SK-N-SH treated with all-trans-retinoic acid at 6 μM for 48 hours (cell line): ENCODE data around the gene FAM209B.

Experiments
- ATAC-seq: fragments of 200-7000 bp; cut with Tn5 transposase; 3 replicates; pipeline ENCODE4 v1.9.1; 2020; ENCODE audit warnings: mild to moderate bottlenecking, moderate library complexity
- ARNTL ChIP-seq: fragments of 450-650 bp; formaldehyde crosslinking; IDR thresholded peaks from 2 replicates; pipeline ENCODE4 v1.5.0; 2020; ENCODE audit warnings: low read depth, mild to moderate bottlenecking, moderate library complexity, borderline replicate concordance
- BACH2 ChIP-seq: fragments of 250-450 bp; sonication (Bioruptor Pico); IDR thresholded peaks from 2 replicates; pipeline ENCODE4 v1.9.0; 2021; ENCODE audit warnings: mild to moderate bottlenecking, borderline replicate concordance
- CSDC2 ChIP-seq: fragments of 250-450 bp; sonication (Bioruptor Pico); IDR thresholded peaks from 2 replicates; pipeline ENCODE4 v1.5.0; 2020; ENCODE audit warnings: mild to moderate bottlenecking, moderate library complexity
- ESRRG ChIP-seq: fragments of 250-450 bp; sonication (Bioruptor Pico); IDR thresholded peaks from 2 replicates; pipeline ENCODE4 v1.6.1; 2021; ENCODE audit warnings: mild to moderate bottlenecking
- ISL1 ChIP-seq: fragments of 250-450 bp; sonication (Bioruptor Pico); IDR thresholded peaks from 2 replicates; pipeline ENCODE4 v2.1.2; 2022; ENCODE audit warnings: mild to moderate bottlenecking, moderate library complexity
- OSR1 ChIP-seq: fragments of 250-450 bp; sonication (Bioruptor Pico); IDR thresholded peaks from 2 replicates; pipeline ENCODE4 v1.8.0; 2022; ENCODE audit warnings: moderate library complexity, mild to moderate bottlenecking, inconsistent platforms
- PATZ1 ChIP-seq: fragments of 250-450 bp; sonication (Bioruptor Pico); IDR thresholded peaks from 2 replicates; pipeline ENCODE4 v1.8.0; 2020; ENCODE audit warnings: mild to moderate bottlenecking, moderate library complexity, borderline replicate concordance
- POU6F1 ChIP-seq: fragments of 250-450 bp; sonication (Bioruptor Pico); IDR thresholded peaks from 2 replicates; pipeline ENCODE4 v1.8.0; 2021; ENCODE audit warnings: low read depth, mild to moderate bottlenecking, moderate library complexity, borderline replicate concordance
- PPARA ChIP-seq: fragments of 250-450 bp; sonication (Bioruptor Pico); IDR thresholded peaks from 2 replicates; pipeline ENCODE4 v1.5.0; 2020; ENCODE audit warnings: mild to moderate bottlenecking, borderline replicate concordance
- RARB ChIP-seq: fragments of 250-450 bp; sonication (Bioruptor Pico); IDR thresholded peaks from 2 replicates; pipeline ENCODE4 v1.8.0; 2021; ENCODE audit warnings: mild to moderate bottlenecking, moderate library complexity
- TCF4 ChIP-seq: fragments of 250-450 bp; sonication (Bioruptor Pico); IDR thresholded peaks from 2 replicates; pipeline ENCODE4 v1.8.0; 2021; ENCODE audit warnings: mild to moderate bottlenecking, moderate library complexity, borderline replicate concordance
- TOX ChIP-seq: fragments of 250-450 bp; sonication (Bioruptor Pico); IDR thresholded peaks from 2 replicates; pipeline ENCODE4 v1.8.0; 2021; ENCODE audit warnings: mild to moderate bottlenecking, moderate library complexity, borderline replicate concordance
- ZC3H10 ChIP-seq: fragments of 250-450 bp; sonication (Bioruptor Pico); IDR thresholded peaks from 2 replicates; pipeline ENCODE4 v1.5.1; 2021; ENCODE audit warnings: mild to moderate bottlenecking, moderate library complexity
- ZFP3 ChIP-seq: fragments of 250-450 bp; sonication (Bioruptor Pico); IDR thresholded peaks from 2 replicates; pipeline ENCODE4 v1.5.0; 2020; ENCODE audit warnings: mild to moderate bottlenecking, moderate library complexity
- ZFP30 ChIP-seq: fragments of 450-650 bp; formaldehyde crosslinking; IDR thresholded peaks from 2 replicates; pipeline ENCODE4 v1.5.0; 2022; ENCODE audit warnings: mild to moderate bottlenecking, moderate library complexity
- ZNF70 ChIP-seq: fragments of 450-650 bp; formaldehyde crosslinking; IDR thresholded peaks from 2 replicates; pipeline ENCODE4 v1.5.0; 2020; ENCODE audit warnings: mild to moderate bottlenecking, moderate library complexity
- ZNF8 ChIP-seq: fragments of 450-650 bp; formaldehyde crosslinking; IDR thresholded peaks from 2 replicates; pipeline ENCODE4 v1.5.0; 2020; ENCODE audit warnings: mild to moderate bottlenecking, moderate library complexity
- TF ChIP-seq, protein P1 (sequence below): fragments of 250-450 bp; sonication (Bioruptor Pico); IDR thresholded peaks from 2 replicates; pipeline ENCODE4 v1.5.1; 2020; ENCODE audit warnings: low read depth, mild to moderate bottlenecking, moderate library complexity
- TF ChIP-seq, protein P2 (sequence below): fragments of 250-450 bp; sonication (Bioruptor Pico); IDR thresholded peaks from 2 replicates; pipeline ENCODE4 v1.5.1; 2021; ENCODE audit warnings: mild to moderate bottlenecking, moderate library complexity
- TF ChIP-seq, protein P3 (sequence below): fragments of 250-450 bp; sonication (Bioruptor Pico); IDR thresholded peaks from 2 replicates; pipeline ENCODE4 v1.5.0; 2020; ENCODE audit warnings: mild to moderate bottlenecking, moderate library complexity

Gene FAM209B

DNA sequence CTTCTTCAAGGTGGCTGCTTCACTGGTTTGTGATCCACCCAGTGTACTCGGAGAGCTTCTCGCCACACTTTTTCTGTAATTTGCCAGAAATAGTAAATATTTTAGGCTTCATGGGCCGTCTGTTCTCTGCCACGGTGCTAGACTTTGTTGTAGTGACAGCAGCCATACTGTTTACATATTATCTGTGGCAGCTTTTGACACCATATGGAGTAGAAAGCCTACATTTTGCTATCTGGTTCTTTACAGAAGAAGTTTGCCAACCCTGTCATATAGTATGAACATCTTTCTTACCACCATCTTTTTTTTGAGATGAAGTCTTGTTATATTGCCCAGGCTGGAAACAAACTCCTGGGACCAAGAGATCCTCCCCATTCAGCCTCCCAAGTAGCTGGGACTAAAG lies 32.5 kb downstream of the FAM209B start (continued):
- TF ChIP-seq ISL1 (CRISPR knock-in tag) (no peak), CSDC2 (CRISPR knock-in tag) (no peak), PPARA (CRISPR knock-in tag) (no peak), ZFP30 (CRISPR knock-in tag) (no peak), BACH2 (no peak), ZNF8 (CRISPR knock-in tag) (no peak), PATZ1 (CRISPR knock-in tag) (no peak), ZNF70 (CRISPR knock-in tag) (no peak), TCF4 (CRISPR knock-in tag) (no peak), OSR1 (CRISPR knock-in tag) (no peak), ZFP3 (CRISPR knock-in tag) (no peak), TOX (no peak)

DNA sequence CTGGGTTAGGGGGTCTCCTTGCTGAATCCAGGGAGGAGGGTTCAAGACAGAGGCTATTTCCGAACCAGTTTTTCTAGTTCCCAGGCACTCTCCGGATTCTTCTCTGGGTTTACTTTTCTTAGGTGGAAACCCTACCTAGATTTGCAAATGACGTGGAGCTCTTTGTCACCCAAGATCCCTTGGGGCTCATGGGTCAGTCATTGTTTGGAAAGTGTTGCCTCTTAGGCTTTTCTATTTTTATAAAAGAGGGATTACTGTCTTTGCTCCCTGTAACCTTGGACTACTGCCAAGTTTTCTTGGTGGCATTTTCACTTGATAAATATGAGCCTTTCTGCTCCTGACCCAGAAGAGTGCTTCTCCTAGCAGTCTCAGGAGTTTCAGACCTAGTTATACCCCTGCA lies 33.6 kb downstream of the FAM209B start:
- ATAC-seq, result no peak
- TF ChIP-seq CSDC2 (CRISPR knock-in tag) (no peak), ZFP3 (CRISPR knock-in tag) (no peak), ZNF8 (CRISPR knock-in tag) (no peak), ESRRG (CRISPR knock-in tag) (no peak), ZNF70 (CRISPR knock-in tag) (no peak), ZC3H10 (CRISPR knock-in tag) (no peak), OSR1 (CRISPR knock-in tag) (no peak), ARNTL (CRISPR knock-in tag) (no peak)
- TF ChIP-seq, protein P1, sequence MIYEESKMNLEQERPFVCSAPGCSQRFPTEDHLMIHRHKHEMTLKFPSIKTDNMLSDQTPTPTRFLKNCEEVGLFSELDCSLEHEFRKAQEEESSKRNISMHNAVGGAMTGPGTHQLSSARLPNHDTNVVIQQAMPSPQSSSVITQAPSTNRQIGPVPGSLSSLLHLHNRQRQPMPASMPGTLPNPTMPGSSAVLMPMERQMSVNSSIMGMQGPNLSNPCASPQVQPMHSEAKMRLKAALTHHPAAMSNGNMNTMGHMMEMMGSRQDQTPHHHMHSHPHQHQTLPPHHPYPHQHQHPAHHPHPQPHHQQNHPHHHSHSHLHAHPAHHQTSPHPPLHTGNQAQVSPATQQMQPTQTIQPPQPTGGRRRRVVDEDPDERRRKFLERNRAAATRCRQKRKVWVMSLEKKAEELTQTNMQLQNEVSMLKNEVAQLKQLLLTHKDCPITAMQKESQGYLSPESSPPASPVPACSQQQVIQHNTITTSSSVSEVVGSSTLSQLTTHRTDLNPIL (CRISPR knock-in tag), result no peak
- TF ChIP-seq, protein P2, sequence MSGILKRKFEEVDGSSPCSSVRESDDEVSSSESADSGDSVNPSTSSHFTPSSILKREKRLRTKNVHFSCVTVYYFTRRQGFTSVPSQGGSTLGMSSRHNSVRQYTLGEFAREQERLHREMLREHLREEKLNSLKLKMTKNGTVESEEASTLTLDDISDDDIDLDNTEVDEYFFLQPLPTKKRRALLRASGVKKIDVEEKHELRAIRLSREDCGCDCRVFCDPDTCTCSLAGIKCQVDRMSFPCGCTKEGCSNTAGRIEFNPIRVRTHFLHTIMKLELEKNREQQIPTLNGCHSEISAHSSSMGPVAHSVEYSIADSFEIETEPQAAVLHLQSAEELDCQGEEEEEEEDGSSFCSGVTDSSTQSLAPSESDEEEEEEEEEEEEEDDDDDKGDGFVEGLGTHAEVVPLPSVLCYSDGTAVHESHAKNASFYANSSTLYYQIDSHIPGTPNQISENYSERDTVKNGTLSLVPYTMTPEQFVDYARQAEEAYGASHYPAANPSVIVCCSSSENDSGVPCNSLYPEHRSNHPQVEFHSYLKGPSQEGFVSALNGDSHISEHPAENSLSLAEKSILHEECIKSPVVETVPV (CRISPR knock-in tag), result no peak
- TF ChIP-seq, protein P3, sequence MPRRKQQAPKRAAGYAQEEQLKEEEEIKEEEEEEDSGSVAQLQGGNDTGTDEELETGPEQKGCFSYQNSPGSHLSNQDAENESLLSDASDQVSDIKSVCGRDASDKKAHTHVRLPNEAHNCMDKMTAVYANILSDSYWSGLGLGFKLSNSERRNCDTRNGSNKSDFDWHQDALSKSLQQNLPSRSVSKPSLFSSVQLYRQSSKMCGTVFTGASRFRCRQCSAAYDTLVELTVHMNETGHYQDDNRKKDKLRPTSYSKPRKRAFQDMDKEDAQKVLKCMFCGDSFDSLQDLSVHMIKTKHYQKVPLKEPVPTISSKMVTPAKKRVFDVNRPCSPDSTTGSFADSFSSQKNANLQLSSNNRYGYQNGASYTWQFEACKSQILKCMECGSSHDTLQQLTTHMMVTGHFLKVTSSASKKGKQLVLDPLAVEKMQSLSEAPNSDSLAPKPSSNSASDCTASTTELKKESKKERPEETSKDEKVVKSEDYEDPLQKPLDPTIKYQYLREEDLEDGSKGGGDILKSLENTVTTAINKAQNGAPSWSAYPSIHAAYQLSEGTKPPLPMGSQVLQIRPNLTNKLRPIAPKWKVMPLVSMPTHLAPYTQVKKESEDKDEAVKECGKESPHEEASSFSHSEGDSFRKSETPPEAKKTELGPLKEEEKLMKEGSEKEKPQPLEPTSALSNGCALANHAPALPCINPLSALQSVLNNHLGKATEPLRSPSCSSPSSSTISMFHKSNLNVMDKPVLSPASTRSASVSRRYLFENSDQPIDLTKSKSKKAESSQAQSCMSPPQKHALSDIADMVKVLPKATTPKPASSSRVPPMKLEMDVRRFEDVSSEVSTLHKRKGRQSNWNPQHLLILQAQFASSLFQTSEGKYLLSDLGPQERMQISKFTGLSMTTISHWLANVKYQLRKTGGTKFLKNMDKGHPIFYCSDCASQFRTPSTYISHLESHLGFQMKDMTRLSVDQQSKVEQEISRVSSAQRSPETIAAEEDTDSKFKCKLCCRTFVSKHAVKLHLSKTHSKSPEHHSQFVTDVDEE, result no peak

GRCh38 chr20:56570832-56571231 lies 37.8 kb downstream of the FAM209B start:
- ATAC-seq, result no peak
- TF ChIP-seq ZNF70 (CRISPR knock-in tag) (no peak), ZC3H10 (CRISPR knock-in tag) (no peak), ZNF8 (CRISPR knock-in tag) (no peak), PPARA (CRISPR knock-in tag) (no peak), CSDC2 (CRISPR knock-in tag) (no peak), BACH2 (no peak), RARB (CRISPR knock-in tag) (no peak), ESRRG (CRISPR knock-in tag) (no peak), POU6F1 (CRISPR knock-in tag) (no peak), PATZ1 (CRISPR knock-in tag) (no peak), ZFP3 (CRISPR knock-in tag) (no peak), OSR1 (CRISPR knock-in tag) (no peak)
- TF ChIP-seq, protein P2 (CRISPR knock-in tag), result no peak
- TF ChIP-seq, protein P1 (CRISPR knock-in tag), result no peak
